ENCODE results near the gene FAM174A.
"Not testable (repeated sequence)": the region's sequence is repeated elsewhere in the genome, so short reads cannot be mapped to it uniquely, and the experiment has no call there.

Gene FAM174A

GRCh38 chr5:100595152-100595811 is 60.1 kb downstream of the FAM174A start:
- FAIRE-seq: no peak
- TF ChIP-seq, protein P1, sequence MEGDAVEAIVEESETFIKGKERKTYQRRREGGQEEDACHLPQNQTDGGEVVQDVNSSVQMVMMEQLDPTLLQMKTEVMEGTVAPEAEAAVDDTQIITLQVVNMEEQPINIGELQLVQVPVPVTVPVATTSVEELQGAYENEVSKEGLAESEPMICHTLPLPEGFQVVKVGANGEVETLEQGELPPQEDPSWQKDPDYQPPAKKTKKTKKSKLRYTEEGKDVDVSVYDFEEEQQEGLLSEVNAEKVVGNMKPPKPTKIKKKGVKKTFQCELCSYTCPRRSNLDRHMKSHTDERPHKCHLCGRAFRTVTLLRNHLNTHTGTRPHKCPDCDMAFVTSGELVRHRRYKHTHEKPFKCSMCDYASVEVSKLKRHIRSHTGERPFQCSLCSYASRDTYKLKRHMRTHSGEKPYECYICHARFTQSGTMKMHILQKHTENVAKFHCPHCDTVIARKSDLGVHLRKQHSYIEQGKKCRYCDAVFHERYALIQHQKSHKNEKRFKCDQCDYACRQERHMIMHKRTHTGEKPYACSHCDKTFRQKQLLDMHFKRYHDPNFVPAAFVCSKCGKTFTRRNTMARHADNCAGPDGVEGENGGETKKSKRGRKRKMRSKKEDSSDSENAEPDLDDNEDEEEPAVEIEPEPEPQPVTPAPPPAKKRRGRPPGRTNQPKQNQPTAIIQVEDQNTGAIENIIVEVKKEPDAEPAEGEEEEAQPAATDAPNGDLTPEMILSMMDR (IDR thresholded peaks at IDR 0.05; ENCODE audit: insufficient read depth, missing control alignments): no peak
- DNase-seq (ENCODE audit: insufficient read length, low spot score): no peak

- DNase-seq (ENCODE audit: insufficient read length, low spot score): no peak
- FAIRE-seq: no peak
- TF ChIP-seq, protein P1 (IDR thresholded peaks at IDR 0.05; ENCODE audit: insufficient read depth, missing control alignments): no peak
Measured at GRCh38 chr5:100595812-100596173, 60.6 kb downstream of the FAM174A start.

DNA sequence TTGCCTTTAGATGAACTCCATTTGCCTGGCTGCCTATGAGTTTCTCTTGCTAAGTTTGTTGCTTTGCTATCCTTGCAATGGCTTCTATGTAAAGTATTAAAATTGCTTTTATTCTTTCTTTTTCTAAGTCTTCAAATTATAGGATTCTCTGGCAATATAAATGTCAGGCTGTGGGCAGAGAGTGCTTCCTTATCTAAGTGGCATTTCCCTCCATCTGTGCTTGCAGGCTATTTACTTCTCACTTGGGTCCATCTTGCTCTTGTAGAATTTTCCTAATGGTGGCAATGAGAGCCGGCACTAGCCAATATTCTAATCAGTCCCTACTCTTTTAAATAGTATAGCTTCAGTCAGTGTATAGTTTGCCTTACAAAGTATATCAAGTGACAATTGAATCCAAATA is 63.3 kb downstream of the FAM174A start:
- TF ChIP-seq, protein P1 (IDR thresholded peaks at IDR 0.05; ENCODE audit: insufficient read depth, missing control alignments): no peak
- FAIRE-seq (no peak), DNase-seq (ENCODE audit: insufficient read length, low spot score) (no peak)

DNA sequence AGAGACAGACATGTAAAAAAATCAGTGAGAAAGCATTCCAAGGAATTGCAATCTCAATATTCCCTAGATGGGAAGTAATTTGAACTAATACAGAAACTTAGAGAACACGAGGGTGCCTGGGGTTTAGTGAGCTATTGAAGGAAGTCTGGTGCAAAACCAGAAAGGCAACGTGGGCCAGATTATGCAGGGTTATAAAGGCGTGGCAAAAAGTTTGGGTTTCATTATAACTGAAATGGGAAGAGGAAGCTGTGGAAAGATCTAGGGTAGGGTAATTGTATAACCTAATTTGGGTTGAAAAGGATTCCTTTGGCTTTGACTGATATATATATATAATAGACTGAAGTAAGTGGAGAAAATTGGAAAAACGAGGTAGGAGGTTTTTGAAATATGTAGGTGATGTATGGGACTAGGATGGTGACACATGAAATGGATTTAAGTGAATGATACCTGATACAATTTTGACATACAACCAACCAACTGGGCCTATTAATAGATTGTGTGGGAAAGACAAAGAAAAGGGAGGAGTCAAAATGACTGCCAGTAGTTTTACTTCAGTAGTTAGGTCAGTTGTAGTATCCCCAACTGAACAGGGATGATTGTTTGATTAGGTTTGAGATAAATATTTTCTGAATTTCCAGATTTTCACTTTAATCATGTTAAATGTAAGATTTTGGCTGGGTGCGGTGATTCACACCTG is 65.3 kb downstream of the FAM174A start:
- DNase-seq (ENCODE audit: insufficient read length, low spot score) (no peak), FAIRE-seq (no peak)
- TF ChIP-seq, protein P1 (IDR thresholded peaks at IDR 0.05; ENCODE audit: insufficient read depth, missing control alignments): no peak

DNA sequence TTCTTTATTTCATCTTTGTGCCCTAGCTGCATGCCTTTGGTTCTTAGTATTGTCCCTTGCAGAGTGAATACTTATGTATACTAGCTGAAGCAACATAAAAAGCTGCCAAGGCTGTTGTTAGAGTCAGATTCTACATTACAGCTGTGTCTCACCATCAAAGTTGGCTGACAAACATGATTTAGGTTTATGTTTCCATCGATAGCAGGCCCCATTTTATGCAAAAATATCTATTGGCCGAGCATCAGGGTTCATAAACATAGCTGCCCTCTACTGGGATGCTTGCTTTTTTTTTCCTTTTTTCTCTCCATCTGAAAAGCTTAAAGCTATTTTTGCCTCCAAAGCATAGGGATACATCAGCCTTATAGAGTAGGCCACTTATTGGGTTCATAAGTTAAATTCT is 68.0 kb downstream of the FAM174A start:
- DNase-seq (ENCODE audit: insufficient read length, low spot score) (no peak), FAIRE-seq (no peak)
- TF ChIP-seq, protein P1 (IDR thresholded peaks at IDR 0.05; ENCODE audit: insufficient read depth, missing control alignments): no peak

GRCh38 chr5:100604021-100604420 is 68.8 kb downstream of the FAM174A start:
- DNase-seq (ENCODE audit: insufficient read length, low spot score); FAIRE-seq: not testable (repeated sequence)

DNA sequence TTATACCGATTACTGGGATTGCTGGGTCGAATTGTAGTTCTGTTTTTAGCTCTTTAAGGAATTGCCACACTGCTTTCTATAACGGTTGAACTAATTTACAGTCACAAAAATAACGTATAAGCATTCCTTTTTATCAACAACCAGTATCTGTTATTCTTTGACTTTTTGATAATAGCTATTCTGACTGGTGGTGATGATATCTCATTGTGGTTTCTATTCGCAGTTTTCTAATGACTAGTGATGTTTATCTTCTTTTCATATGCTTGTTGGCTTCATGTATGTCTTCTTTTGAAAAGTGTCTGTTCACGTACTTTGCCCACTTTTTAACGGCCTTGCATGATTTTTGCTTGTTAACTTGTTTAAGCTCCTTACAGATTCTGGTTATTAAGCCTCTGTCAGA is 74.4 kb downstream of the FAM174A start:
- FAIRE-seq (no peak), DNase-seq (ENCODE audit: insufficient read length, low spot score) (no peak)
- TF ChIP-seq, protein P1 (IDR thresholded peaks at IDR 0.05; ENCODE audit: insufficient read depth, missing control alignments): no peak

Measured in D721Med (cell line).